Naive B cell (primary cell): ENCODE measurements around the gene IL10RA. TPM values are rescaled to one million over a fixed set of nuclear protein-coding genes. Genes with fewer than 3 reads are reported as not detected.
"Not testable (repeated sequence)": the region's sequence is repeated elsewhere in the genome, so short reads cannot be mapped to it uniquely, and the experiment has no call there.

Source experiments
- ATAC-seq, 2 donors: fragments of 150-1000 bp; cut with Tn5 transposase; 2 replicates each; pipeline ENCODE4 v1.10.0; 2021; ENCODE audit warnings: low read depth in 2 of 2, mild to moderate bottlenecking in 2 of 2, moderate library complexity in 2 of 2
- DNase-seq: peaks from one replicate; pipeline ENCODE4 v3.0.0; 2022
- H3K27ac Mint-ChIP-seq, 6 donors: one replicate each; pipeline ENCODE4 v1.8.0; 2020 to 2022; ENCODE audit warnings: mild to moderate bottlenecking in 6 of 6, mixed read lengths in 6 of 6, moderate library complexity in 5 of 6, inconsistent platforms in 2 of 6
- H3K27me3 Mint-ChIP-seq, 3 donors: one replicate each; pipeline ENCODE4 v1.8.0; 2021 to 2022; ENCODE audit warnings: mixed read lengths in 3 of 3, mild to moderate bottlenecking in 1 of 3
- H3K36me3 Mint-ChIP-seq, 2 donors: one replicate each; pipeline ENCODE4 v1.8.0; 2020 to 2022; ENCODE audit warnings: mixed read lengths in 2 of 2, inconsistent platforms in 1 of 2, mild to moderate bottlenecking in 1 of 2
- H3K4me1 Mint-ChIP-seq, 3 donors: one replicate each; pipeline ENCODE4 v1.8.0; 2020 to 2022; ENCODE audit warnings: mixed read lengths in 3 of 3, inconsistent platforms in 1 of 3, mild to moderate bottlenecking in 1 of 3, moderate library complexity in 1 of 3
- H3K4me3 Mint-ChIP-seq, 8 donors: one replicate each; pipeline ENCODE4 v1.8.0; 2020 to 2022; ENCODE audit warnings: mild to moderate bottlenecking in 8 of 8, mixed read lengths in 8 of 8, moderate library complexity in 8 of 8, inconsistent platforms in 2 of 8
- H3K9me3 Mint-ChIP-seq, 7 donors: one replicate each; pipeline ENCODE4 v1.8.0; 2020 to 2022; ENCODE audit warnings: mixed read lengths in 7 of 7, mild to moderate bottlenecking in 5 of 7, inconsistent platforms in 2 of 7, moderate library complexity in 1 of 7
- polyA plus RNA-seq, 6 donors: library from polyadenylated mRNA; unstranded; fragments of 300-500 nt; fragmentation: Illumina TruSeq; gene quantifications; one replicate each; pipeline ENCODE4 v1.2.3, GENCODE V29; 2021; ENCODE audit warnings: low read depth in 6 of 6

IL10RA gene
- polyA plus RNA-seq, 6 donors from 2014 or later: 49.8 to 63.1 (median 56.2) TPM

DNA sequence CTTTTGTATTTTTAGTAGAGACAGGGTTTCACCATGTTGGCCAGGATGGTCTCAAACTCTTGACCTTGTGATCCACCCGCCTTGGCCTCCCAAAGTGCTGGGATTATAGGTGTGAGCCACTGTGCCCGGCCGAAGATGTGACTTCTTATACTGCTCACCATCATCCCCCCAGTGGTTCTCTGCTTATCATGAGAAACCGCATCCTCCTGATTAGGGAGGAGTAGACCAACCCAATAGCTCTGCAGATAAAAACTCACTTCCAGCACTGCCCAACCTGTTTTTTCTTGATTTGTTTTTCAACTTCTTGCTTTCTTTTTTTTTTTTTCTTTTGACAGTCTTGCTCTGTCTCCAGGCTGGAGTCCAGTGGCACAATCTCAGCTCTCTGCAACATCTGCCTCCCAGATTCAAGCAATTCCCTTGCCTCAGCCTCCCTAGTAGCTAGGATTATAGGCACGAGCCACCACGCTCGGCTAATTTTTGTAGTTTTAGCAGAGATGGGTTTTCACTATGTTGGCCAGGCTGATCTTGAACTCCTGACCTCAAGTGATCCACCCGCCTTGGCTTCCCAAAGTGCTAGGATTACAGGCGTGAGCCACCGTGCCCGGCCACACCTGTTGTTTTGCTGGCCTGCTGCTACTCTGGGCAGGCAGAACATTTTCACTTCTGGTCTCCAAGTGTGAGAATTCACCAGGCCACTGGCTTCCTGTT, 21.5 kb downstream of the IL10RA start:
- not testable (repeated sequence) for H3K27me3 Mint-ChIP-seq, H3K9me3 Mint-ChIP-seq
- ATAC-seq (peak; percentile 30 to 47), DNase-seq (peak; percentile 69)
- peaks cover 0 to 12% of the 10 kb centered on the region in 2 donors for H3K36me3 Mint-ChIP-seq
- H3K4me3 Mint-ChIP-seq: peak overlapping the region; percentile 66 to 95 (median 86)
- H3K4me1 Mint-ChIP-seq: peaks cover 90 to 100% (median 97%) of the 10 kb centered on the region in 3 donors
- peak overlapping the region; percentile 99 to 100 (median 100) for H3K27ac Mint-ChIP-seq

DNA sequence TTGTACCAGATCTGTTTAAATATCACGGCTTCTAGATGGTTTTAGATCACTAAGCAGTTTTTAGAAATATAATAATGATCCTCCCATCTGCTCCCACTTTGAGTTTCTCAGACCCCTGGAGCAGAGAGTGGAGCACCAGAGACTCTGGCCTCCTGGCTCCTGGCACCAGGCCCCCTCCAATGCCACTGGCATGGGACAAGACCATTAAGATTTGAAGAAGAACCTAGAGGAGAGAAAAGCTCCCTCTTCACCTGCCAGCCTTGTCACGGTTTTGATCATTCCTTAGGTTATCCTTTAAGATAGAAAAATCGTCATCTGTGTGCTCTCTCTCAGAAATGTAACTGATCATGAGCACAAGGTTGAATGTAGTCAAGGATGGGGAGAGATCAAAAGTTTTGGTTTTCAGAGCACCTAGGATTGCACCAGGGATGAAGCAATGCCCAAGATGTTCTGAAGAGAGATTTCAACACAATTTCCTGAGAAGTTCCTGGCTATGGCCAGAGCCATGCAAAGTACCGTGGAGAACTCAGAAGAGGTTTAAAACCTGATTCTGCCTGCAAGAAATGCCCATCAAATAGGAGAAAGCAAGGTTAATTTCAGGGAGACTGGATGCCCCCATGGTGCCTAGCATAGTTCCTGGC, 22.2 kb downstream of the IL10RA start:
- no peak for ATAC-seq
- no peaks in the 10 kb centered on the region for H3K27me3 Mint-ChIP-seq
- peaks cover 0 to 10% of the 10 kb centered on the region in 2 donors for H3K36me3 Mint-ChIP-seq
- H3K4me1 Mint-ChIP-seq: peaks cover 91 to 100% (median 97%) of the 10 kb centered on the region in 3 donors
- no peak for DNase-seq
- peak overlapping the region; percentile 66 to 95 (median 86) for H3K4me3 Mint-ChIP-seq
- H3K27ac Mint-ChIP-seq: peak overlapping the region; percentile 99 to 100 (median 100)
- peaks cover 0 to 6% (median 3%) of the 10 kb centered on the region in 7 donors for H3K9me3 Mint-ChIP-seq

DNA sequence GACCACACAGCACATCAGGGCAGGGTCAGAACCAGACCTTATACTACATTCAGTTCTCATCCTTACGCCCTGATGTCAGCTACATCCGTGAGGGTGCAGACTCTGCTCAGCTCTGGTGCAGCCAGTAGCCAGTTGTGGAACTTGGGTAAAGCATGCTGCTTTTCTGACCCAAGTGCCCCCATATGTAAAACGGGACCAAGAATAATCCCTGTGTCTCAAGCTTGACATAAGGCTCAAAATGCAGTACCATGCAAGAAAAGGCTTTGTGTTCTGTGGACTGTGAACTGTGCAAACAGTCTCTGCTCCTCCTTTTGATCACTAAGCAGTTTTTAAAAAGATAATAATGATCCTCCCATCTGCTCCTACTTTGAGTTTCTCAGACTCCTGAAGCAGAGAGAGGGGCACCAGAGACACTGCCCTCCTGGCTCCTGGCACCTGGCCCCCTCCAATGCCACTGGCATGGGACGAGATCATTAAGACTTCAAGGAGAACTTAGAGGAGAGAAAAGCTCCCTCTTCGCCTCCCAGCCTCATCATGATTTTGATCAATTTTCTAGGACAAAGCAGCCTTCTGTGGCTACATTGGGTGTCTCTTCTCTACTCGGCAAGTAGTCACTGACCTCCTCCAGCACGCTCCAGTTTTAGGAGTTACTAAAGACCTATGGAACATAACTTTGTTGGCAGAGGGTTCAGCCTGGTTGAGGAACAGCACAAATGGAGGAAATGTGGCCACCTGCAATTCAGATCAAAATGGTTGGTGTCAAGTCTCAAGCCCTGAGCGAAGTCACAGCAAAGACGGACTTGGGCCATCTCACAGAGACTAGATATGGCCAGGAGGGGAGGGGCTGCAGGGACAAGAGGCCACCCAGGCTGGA, 23.9 kb downstream of the IL10RA start:
- peak overlapping the region; percentile 19 to 95 (median 86) for H3K4me3 Mint-ChIP-seq
- no peak for DNase-seq
- H3K4me1 Mint-ChIP-seq: peaks cover 91 to 100% (median 97%) of the 10 kb centered on the region in 3 donors
- H3K27me3 Mint-ChIP-seq: no peaks in the 10 kb centered on the region
- no peak for ATAC-seq
- peaks cover 4 to 8% of the 10 kb centered on the region in 2 donors for H3K36me3 Mint-ChIP-seq
- H3K27ac Mint-ChIP-seq: peak overlapping the region; percentile 99 to 100 (median 100)
- peaks cover 0 to 5% (median 0%) of the 10 kb centered on the region in 7 donors for H3K9me3 Mint-ChIP-seq

DNA sequence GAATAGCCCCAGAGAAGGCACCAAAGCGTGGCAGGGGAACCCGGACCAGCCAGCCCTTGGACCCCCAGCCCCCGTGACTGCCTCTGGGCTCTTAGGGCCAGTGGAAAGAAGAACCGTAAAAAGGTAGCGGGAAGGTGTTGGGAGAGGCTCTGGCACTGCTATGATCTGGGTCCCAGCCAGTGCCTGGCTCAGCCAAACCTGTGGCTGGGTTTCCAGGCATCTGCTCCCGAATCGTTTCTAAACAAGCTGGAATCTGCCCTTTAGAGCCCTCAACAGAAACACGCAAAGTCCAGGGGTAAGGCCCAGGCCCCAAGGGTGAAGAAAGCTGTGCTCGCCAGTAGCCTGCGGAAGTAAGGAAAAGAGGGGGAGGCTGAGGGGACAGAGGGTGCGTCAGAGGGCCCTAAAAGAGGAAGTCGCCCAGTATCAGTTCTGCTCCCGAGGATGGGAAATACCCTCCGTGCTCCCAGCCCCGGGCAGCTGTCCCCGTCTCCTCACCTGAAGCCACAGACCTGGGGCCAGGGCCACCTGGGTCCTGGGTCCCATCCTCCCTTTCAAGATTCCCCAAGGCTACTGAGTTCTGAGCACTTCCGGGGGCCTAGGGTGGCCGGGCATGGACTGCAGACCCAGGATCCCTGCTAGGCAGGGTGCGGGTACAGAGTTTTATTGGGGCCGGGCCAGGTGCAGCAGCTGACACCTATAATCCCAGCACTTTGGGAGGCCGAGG, 24.7 kb downstream of the IL10RA start:
- H3K27ac Mint-ChIP-seq: peak overlapping the region; percentile 99 to 100 (median 100)
- H3K36me3 Mint-ChIP-seq: peaks cover 4 to 8% of the 10 kb centered on the region in 2 donors
- peaks cover 0 to 5% (median 0%) of the 10 kb centered on the region in 7 donors for H3K9me3 Mint-ChIP-seq
- peak; percentile 84 to 87 for ATAC-seq
- peak; percentile 95 for DNase-seq
- peaks cover 91 to 100% (median 97%) of the 10 kb centered on the region in 3 donors for H3K4me1 Mint-ChIP-seq
- no peaks in the 10 kb centered on the region for H3K27me3 Mint-ChIP-seq
- peak overlapping the region; percentile 30 to 88 (median 84) for H3K4me3 Mint-ChIP-seq

DNA sequence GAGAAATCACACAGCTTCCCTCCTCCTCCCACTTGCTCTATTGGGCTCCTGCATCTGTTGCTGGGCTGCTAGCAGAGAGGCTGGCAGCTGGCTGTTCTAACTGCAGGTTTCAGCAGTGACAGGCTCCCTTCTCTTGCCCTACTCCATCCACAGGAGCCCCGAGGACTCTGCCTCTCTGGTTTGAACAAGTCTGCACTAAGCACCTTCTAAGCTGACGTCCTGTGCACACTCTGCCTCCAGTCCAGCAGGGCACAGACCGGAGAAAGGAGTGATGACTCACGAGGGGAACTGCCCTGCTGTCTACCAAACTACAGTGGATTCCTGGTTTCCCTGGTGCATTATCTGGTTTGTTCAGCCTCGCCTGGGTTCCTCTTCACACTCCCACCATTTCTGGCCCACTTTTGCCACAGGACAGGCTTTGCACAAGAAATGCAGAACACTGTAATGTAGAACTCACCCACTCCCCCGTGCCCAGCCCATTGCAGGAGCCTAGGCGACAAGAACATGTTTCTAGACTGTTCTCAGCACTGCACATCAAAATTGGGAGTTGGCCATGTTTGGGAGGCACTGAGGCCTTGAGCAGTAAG, 26.0 kb downstream of the IL10RA start:
- peak overlapping the region; percentile 83 to 100 (median 100) for H3K27ac Mint-ChIP-seq
- ATAC-seq (no peak), DNase-seq (peak; percentile 39)

DNA sequence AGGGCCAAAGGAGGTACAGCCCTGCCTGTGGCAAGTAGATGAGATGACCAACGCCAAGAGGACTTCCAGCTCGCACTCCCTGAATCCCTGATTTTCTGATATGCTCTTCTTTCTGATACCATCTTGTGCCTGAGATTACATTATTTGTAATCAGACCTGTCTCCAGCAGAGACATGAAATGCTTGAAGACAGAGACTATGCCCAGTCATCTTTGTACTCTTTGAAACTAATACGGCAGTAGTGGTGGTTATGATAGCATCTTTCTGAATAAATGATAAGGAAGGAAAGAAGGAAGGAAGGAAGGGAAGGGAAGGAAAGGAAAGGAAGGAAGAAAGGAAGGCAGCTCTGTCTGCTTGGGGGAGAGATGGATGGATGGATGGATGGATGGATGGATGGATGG, 27.8 kb downstream of the IL10RA start:
- Mint-ChIP-seq H3K27ac (peak overlapping the region; percentile 86 to 100 (median 94)), H3K9me3 (peaks cover 9 to 24% (median 22%) of the 10 kb centered on the region in 7 donors), H3K36me3 (peaks cover 22 to 26% of the 10 kb centered on the region in 2 donors), H3K4me1 (peaks cover 68 to 88% (median 75%) of the 10 kb centered on the region in 3 donors), H3K27me3 (no peaks in the 10 kb centered on the region), H3K4me3 (peak overlapping the region in 4 of 8 donors; percentile 4 to 62 (median 47))
- no peak for ATAC-seq
- DNase-seq: no peak

More for the DNA sequence above, 26.0 kb downstream of the IL10RA start:
- Mint-ChIP-seq H3K4me1 (peaks cover 86 to 100% (median 94%) of the 10 kb centered on the region in 3 donors), H3K27me3 (no peaks in the 10 kb centered on the region), H3K4me3 (peak overlapping the region; percentile 4 to 82 (median 36)), H3K9me3 (peaks cover 0 to 8% (median 6%) of the 10 kb centered on the region in 7 donors), H3K36me3 (peaks cover 9 to 11% of the 10 kb centered on the region in 2 donors)

DNA sequence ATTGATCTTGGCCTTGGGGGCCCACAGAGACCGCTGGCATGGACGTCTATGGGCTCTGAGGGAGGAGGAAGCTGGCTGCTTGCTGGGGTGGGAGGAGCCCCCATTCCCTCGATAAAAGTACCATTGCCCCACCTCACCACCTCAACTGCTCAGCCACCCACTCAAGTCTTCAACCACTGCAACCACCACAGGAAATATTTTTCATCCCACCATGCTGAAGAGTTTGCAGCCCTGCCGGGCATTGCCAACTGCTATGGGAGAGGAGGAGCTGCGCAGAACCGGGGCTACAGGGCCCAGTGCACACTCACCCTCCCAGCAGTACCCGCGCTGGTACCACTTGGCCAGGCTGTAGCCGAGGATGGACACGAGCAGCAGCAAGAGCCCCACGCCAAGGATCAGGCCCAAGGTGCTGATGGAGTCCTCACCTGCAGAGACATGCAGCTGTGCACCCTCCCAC, 29.2 kb downstream of the IL10RA start:
- Mint-ChIP-seq H3K36me3 (peaks cover 22 to 26% of the 10 kb centered on the region in 2 donors), H3K4me1 (peaks cover 57 to 74% (median 61%) of the 10 kb centered on the region in 3 donors), H3K4me3 (peak overlapping the region; percentile 28 to 90 (median 76)), H3K27ac (peak overlapping the region; percentile 80 to 100 (median 92)), H3K27me3 (no peaks in the 10 kb centered on the region), H3K9me3 (peaks cover 10 to 34% (median 31%) of the 10 kb centered on the region in 7 donors)
- DNase-seq (no peak), ATAC-seq (no peak)

DNA sequence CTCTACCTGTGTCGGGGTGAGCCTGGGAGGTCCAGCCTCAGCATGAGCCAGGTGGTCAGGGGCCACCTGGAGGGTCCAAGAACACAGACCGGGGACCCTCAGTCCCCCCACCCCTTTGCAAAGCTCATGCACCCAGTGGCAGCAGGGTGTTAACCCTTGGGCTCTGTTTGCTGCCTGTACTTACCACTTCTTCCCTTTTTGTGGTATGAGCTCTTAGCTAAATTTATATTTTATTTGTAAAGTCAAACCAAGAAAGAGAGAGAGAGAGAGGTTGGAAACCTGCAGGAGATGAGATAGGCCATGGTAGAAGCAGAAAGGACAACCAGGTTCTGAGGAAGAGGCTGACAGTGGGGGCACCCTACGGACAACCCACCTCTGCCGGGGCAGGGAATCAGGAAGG, 29.9 kb downstream of the IL10RA start:
- H3K36me3 Mint-ChIP-seq: peaks cover 22 to 26% of the 10 kb centered on the region in 2 donors
- H3K9me3 Mint-ChIP-seq: peaks cover 12 to 38% (median 31%) of the 10 kb centered on the region in 7 donors
- peak overlapping the region; percentile 21 to 100 (median 88) for H3K27ac Mint-ChIP-seq
- no peaks in the 10 kb centered on the region for H3K27me3 Mint-ChIP-seq
- H3K4me3 Mint-ChIP-seq: peak overlapping the region in 7 of 8 donors; percentile 75 to 90 (median 76)
- no peak for ATAC-seq
- no peak for DNase-seq
- H3K4me1 Mint-ChIP-seq: peaks cover 51 to 67% (median 54%) of the 10 kb centered on the region in 3 donors

DNA sequence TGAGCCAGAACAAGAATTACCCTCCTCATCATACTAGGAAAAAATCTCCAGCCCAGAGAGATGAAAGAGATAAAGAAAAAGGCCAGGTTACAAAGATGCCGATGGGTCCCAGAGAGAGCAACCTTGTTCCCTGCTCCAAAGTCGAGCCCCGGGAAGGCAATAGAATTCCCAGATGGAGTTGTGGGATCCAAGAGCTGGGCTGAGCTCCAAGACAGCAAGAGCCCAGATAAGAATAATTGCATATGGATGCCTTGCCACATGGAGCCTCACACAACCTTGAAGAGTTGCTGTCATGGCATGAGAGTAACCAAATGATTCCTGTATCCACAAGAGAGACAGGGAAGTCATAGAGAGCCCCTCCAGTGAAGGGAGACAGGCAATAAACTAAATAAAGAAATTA, 30.9 kb downstream of the IL10RA start:
- Mint-ChIP-seq H3K9me3 (peaks cover 14 to 38% (median 31%) of the 10 kb centered on the region in 7 donors), H3K4me3 (peak overlapping the region in 2 of 8 donors; percentile 27 to 82), H3K36me3 (peaks cover 22 to 26% of the 10 kb centered on the region in 2 donors), H3K27me3 (no peaks in the 10 kb centered on the region), H3K4me1 (peaks cover 43 to 57% (median 45%) of the 10 kb centered on the region in 3 donors), H3K27ac (peak overlapping the region in 1 of 6 donors; percentile 62)
- DNase-seq: no peak
- ATAC-seq: no peak

DNA sequence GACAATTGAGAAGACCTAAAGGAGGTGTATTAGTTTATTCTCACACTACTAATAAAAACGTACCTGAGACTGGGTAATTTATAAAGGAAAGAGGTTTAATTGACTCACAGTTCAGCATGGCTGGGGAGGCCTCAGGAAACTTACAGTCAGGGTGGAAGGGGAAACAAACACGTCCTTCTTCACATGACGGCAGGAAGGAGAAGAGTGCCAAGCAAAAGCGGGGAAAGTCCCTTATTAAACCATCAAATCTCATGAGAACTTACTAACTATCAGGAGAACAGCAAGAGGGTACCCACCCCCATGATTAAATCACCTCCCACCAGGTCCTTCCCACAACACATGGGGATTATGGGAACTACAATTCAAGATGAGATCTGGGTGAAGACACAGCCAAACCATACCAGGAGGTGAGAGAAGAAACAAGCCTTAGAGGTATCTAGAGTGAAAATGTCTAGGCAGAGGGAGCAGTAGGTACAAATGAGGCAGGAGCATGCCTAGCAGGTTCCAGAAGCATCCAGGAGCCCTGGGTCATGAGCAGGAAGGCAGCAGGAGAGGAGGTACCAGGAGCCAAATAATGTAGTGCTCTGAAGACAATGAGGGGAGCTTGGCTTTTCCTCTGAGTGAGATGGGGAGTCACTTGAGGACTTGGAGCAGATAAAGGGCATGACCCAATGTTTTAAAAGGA, 31.6 kb downstream of the IL10RA start:
- peaks cover 14 to 38% (median 31%) of the 10 kb centered on the region in 7 donors for H3K9me3 Mint-ChIP-seq
- H3K27ac Mint-ChIP-seq: peak overlapping the region in 4 of 6 donors; percentile 20 to 88 (median 76)
- H3K27me3 Mint-ChIP-seq: no peaks in the 10 kb centered on the region
- peaks cover 38 to 51% (median 39%) of the 10 kb centered on the region in 3 donors for H3K4me1 Mint-ChIP-seq
- ATAC-seq (no peak), DNase-seq (no peak)
- no peak overlapping the region for H3K4me3 Mint-ChIP-seq
- H3K36me3 Mint-ChIP-seq: peaks cover 22 to 26% of the 10 kb centered on the region in 2 donors

DNA sequence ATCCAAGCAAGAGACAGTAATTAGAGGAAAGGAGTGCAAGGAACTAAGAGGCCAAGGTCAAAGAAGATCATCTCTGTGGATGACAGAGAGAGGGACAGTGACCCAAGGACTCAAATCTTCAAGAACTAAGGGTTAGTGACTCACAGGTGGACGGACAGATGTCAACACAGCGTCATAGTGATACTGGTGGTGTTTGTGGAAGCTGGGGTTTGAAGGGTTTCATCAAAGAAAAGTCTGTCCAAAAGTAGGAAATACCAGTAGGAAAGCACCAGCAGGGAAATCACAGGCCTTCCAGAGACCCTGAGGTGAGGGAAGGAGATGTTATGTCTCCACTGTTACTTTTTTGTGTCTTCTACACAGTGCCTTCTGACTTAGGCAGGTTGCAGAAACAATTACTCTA, 32.2 kb downstream of the IL10RA start:
- Mint-ChIP-seq H3K27ac (peak overlapping the region in 3 of 6 donors; percentile 29 to 88 (median 78)), H3K27me3 (no peaks in the 10 kb centered on the region), H3K4me3 (no peak overlapping the region), H3K9me3 (peaks cover 14 to 38% (median 31%) of the 10 kb centered on the region in 7 donors), H3K36me3 (peaks cover 22 to 26% of the 10 kb centered on the region in 2 donors), H3K4me1 (peaks cover 32 to 44% (median 32%) of the 10 kb centered on the region in 3 donors)
- no peak for ATAC-seq
- no peak for DNase-seq
